GM12873 (cell line): ENCODE results near the gene ARL2BP.

Experiments used
- CTCF ChIP-seq: IDR thresholded peaks from 2 replicates; pipeline ENCODE4 v1.5.1; 2012; ENCODE audit warnings: low read depth, mild to moderate bottlenecking, moderate library complexity, low read length, control low read depth; ENCODE audit not compliant: insufficient read depth; ENCODE audit errors: missing control alignments

ARL2BP gene

GRCh38 chr16:57209780-57210179 lies 35.3 kb upstream of the ARL2BP start:
- TF ChIP-seq CTCF, result no peak

GRCh38 chr16:57213462-57213861 lies 31.6 kb upstream of the ARL2BP start:
- TF ChIP-seq CTCF, result no peak

GRCh38 chr16:57216968-57217367 lies 28.1 kb upstream of the ARL2BP start:
- TF ChIP-seq CTCF, result no peak

- no peak for TF ChIP-seq CTCF
Measured at GRCh38 chr16:57223057-57223456, 22.0 kb upstream of the ARL2BP start.

GRCh38 chr16:57224651-57225335 lies 20.3 kb upstream of the ARL2BP start:
- TF ChIP-seq CTCF, result no peak

- TF ChIP-seq CTCF, result no peak
Measured at GRCh38 chr16:57225978-57226377, 19.1 kb upstream of the ARL2BP start.

- TF ChIP-seq CTCF, result no peak
Measured at GRCh38 chr16:57226701-57227621, 18.1 kb upstream of the ARL2BP start.
